ELR (cell line): ENCODE measurements around the gene REEP3.

Experiments used
- DNase-seq: peaks from one replicate; pipeline ENCODE4 v3.0.0-alpha.2; 2015; ENCODE audit warnings: low read depth

Gene REEP3

DNA sequence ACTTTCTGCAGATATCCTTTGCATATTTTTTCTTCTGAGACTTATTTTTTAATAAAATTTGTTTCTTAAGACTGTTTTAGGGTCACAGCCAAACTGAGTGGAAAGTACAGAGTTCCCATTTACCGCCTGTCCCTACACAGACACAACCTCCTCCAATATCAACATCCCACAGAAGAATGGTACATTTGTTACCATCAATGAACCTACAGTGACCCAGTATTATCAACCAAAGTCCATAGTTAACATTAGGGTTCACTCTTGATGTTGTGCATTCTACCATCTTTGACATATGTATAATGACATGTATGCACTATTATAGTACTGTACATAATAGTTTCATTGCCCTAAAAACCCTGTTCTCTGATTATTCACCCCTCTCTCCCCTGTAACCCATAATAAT lies 14.6 kb upstream of the REEP3 start:
- no peak for DNase-seq

DNA sequence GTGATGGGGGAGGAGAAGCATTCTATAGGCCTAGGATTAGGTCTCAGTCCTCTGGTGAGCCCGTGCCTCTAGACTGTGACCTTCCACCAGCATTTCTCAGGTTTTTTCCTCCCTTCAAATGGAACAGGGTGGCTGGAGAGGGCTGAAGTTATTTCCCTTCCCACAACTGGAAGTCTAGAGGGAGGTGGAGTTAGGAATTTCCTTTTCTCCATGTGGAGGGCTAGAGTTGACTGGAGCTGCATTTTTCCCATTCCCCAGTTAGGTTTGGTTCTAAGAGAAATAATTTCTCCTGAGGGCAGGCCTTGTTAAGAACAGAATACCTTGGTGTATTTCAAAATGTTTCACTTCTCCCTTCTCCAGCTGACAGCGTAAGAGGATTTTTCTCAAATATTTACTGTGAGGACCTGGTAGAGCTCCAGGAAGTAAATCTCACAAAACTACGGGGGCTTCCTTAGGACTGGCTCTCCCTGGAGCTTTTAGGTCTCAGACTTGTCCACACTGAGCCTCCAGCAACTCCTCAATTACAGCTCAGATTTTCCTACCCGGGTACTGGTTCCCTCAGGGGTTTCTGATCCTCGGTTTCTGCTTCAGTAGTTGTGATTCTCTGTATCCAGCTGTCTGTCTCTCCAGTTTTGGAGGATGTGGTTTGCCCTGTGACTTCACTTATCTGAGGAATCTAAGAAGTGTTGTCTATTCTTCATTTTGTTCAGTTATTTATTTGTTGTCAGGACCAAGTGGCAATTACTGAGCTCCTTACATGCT lies 6.0 kb upstream of the REEP3 start:
- DNase-seq, result peak; percentile 79

- no peak for DNase-seq
Observed at GRCh38 chr10:63516207-63516606, 5.0 kb upstream of the REEP3 start.

- DNase-seq, result no peak
Observed at GRCh38 chr10:63518690-63519288, 2.4 kb upstream of the REEP3 start.

DNA sequence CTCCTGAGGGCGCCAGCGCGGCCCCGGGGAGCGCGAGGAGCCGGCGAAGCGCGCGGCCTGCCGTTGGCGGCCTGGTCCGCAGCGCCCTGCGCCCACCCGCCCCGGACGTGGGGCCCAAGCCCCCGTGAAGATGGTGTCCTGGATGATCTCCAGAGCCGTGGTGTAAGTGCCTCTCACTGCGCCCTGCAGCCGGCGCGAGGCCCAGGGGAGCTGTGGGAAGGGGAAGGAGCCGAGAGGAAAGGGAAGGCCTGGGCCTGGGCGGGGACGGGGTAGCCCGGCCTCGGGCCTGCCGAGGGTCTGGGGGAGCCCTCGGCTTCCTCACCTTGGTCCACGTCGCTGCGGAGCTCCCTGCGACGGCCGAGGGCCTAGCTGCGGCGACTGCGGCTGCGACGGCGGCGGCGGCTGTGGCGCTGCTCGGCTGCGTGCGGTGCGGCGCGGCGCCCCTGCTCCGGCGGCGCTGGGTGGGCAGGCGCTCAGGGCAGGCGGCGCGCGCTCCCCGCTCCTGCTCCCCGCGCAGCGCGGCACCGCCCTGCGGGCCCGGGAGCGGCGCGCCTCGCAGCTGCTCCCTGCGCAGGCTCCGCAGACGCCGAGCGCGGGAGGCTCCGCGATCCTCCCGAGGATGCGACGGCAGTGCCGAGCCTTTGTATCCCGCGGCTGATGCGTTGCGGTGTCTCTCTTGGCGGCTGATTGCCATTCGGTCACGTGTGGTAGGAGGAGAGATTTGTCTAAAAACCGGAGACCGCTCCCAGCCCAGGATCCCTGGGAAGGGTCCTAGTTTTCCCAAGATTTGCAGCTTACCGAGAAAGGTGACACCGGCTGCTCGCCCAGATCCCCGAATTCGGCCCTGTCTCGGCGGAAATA lies 445 bp downstream of the REEP3 start:
- DNase-seq, result peak; percentile 80

DNA sequence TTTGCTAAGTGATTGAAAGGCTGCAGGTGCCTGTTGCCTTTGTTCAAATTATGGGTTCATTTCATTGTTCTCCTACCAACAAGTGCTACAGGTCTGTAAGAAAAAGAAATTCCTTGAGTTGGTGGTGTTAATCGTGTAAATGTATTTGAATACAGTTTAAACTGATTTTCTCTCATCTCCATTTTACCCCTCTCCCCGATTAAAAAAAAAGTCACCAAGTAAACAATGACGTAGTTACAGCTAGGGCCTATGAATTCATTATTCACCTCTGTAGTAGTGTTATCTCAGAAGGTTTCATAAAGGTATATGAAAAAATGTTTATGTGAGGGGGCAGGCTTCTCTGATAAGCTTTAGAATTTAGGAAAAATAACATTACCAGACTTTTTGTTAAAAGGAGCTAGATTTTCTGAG lies 1.1 kb downstream of the REEP3 start:
- DNase-seq, result peak; percentile 69

- no peak for DNase-seq
Observed at GRCh38 chr10:63522995-63523394, 1.8 kb downstream of the REEP3 start.

DNA sequence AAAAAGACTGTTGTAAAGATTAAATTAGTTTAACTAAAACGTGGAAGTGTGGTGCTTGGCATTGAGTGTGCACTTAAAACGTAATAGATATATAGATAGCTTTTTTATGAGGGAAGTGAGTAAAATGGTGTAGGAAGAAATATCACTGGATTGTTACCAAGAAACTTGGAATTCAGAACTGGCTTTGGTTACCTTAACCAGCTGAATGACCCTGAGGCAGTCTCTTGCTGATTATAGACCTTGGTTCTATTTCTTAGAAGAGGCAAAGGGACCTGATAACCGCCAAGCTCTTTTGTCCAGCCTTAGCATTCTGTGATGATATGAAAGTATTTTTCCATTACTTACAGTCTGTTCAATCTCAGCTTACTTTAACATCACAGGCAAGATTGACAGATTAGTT lies 3.8 kb downstream of the REEP3 start:
- DNase-seq, result no peak

DNA sequence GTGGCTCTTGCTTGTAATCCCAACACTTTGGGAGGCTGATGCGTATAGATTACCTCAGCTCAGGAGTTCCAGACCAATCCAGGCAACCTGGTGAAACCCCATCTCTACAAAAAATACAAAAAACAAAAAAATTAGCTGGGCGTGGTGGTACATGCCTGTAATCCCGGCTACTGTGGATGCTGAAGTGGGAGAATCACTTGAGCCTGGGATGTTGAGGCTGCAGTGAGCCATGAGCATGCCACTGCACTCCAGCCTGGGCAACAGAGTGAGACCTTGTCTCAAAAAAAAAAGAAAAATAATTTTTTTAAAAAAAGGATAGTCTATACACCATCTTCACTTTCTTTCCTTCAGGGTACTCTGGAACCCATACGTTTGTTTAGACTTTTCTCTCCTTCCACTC lies 6.2 kb downstream of the REEP3 start:
- no peak for DNase-seq

- DNase-seq, result no peak
Observed at GRCh38 chr10:63528084-63528744, 7.0 kb downstream of the REEP3 start.

DNA sequence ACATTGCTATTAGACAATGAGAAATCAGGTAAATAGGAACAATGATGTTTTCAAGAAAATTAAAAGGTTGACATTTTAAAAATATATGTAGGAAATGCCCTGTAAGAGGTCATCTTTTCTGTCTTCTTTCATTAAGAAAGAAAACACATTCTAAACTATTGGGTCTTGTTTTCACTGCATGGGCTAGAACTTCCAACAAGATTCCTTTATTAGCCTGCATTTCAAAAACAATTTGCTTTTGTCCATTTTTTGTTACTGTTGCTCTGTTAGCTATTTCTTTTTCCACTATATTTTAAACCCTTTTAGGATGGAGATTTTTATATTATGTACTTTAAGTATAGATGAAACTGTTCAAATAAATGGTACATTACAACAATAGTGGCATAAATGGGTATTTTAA lies 9.2 kb downstream of the REEP3 start:
- no peak for DNase-seq

GRCh38 chr10:63534723-63535122 lies 13.5 kb downstream of the REEP3 start:
- DNase-seq, result no peak

- DNase-seq, result no peak
Observed at GRCh38 chr10:63536698-63537097, 15.5 kb downstream of the REEP3 start.

GRCh38 chr10:63537536-63537935 lies 16.3 kb downstream of the REEP3 start:
- DNase-seq, result no peak

GRCh38 chr10:63539377-63539776 lies 18.2 kb downstream of the REEP3 start:
- DNase-seq, result no peak

DNA sequence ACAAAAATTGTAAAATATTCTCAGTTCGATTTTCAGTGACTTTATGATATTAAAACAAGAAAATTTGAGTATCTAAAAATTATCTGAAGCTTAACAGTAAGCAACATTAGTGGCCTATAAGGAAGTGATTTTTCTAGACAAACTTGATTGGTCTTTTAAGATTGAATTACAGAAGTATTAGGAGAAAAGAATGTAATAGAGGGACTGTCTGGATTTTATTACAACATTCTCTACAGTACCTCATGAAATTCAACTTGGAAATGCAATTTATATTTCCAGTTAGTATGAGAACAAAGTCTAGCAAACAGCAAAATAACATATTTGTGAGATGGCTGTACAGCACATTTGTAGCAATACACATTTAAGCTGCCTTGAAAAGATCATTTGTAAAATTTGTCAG lies 18.8 kb downstream of the REEP3 start:
- no peak for DNase-seq

GRCh38 chr10:63542835-63543575 lies 21.8 kb downstream of the REEP3 start:
- peak; percentile 51 for DNase-seq

DNA sequence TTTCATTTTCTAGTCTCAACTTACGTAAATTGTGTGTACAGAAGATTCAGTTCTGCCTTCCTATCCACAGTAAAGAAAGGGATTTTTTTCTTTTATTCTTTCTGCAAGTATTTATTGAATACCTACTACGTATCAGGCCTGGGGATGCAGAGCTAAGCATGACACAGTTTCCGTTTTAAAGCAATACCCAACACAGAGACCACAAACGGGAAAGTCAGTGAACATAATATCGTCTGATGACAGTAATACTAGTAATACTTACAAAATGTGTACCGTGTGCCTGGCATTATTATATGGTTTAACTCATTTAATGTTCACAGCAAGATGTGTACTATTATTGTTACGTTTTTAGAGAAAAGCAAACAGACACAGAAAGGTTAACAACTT lies 22.4 kb downstream of the REEP3 start:
- no peak for DNase-seq

- DNase-seq, result no peak
Observed at GRCh38 chr10:63544418-63544817, 23.2 kb downstream of the REEP3 start.

- no peak for DNase-seq
Observed at GRCh38 chr10:63547628-63548360, 26.6 kb downstream of the REEP3 start.

- no peak for DNase-seq
Observed at GRCh38 chr10:63548860-63549259, 27.7 kb downstream of the REEP3 start.
